Sigmoid colon (tissue), 7 donors: Measurements from ENCODE around the gene KREMEN1. TPM values are rescaled to one million over a fixed set of nuclear protein-coding genes. Genes with fewer than 3 reads are reported as not detected.

Source experiments
- DNase-seq: peaks from one replicate; pipeline ENCODE4 v3.0.0-alpha.2; 2019
- H3K27ac ChIP-seq, 4 donors: fragments of 200-600 bp; sonication (generic); one replicate each; pipeline ENCODE4 v1.5.1; 2016 to 2019; ENCODE audit warnings: mild to moderate bottlenecking in 1 of 4
- H3K27me3 ChIP-seq, 3 donors: fragments of 200-600 bp; sonication (generic); one replicate each; pipeline ENCODE4 v1.5.1; 2019; ENCODE audit warnings: mild to moderate bottlenecking in 1 of 3
- H3K36me3 ChIP-seq, 4 donors: fragments of 200-600 bp; sonication (generic); one replicate each; pipeline ENCODE4 v1.5.1; 2016 to 2019
- H3K4me1 ChIP-seq, 4 donors: fragments of 200-600 bp; sonication (generic); one replicate each; pipeline ENCODE4 v1.5.1; 2017 to 2019
- H3K4me3 ChIP-seq, 4 donors: fragments of 200-600 bp; sonication (generic); one replicate each; pipeline ENCODE4 v1.5.1; 2017 to 2019; ENCODE audit warnings: mild to moderate bottlenecking in 2 of 4, moderate library complexity in 1 of 4
- H3K9me3 ChIP-seq, 4 donors: fragments of 200-600 bp in 3 of 4; sonication (generic) in 3 of 4; one replicate each; pipeline versions ENCODE4 v1.5.1 to v1.6.1; 2013 to 2019
- EP300 ChIP-seq, 4 donors: sonication (generic); formaldehyde crosslinking; IDR thresholded peaks; one replicate each; pipeline ENCODE4 v1.6.1; 2017; ENCODE audit warnings: antibody characterized with exemption in 4 of 4
- POLR2A ChIP-seq, 2 donors: fragments of 450-650 bp; IDR thresholded peaks; one replicate each; pipeline ENCODE4 v1.6.1; 2016; ENCODE audit warnings: antibody characterized with exemption in 2 of 2, mild to moderate bottlenecking in 2 of 2, moderate library complexity in 2 of 2
- POLR2AphosphoS5 ChIP-seq, 4 donors: sonication (generic); formaldehyde crosslinking; IDR thresholded peaks; one replicate each; pipeline ENCODE4 v1.6.1; 2017; ENCODE audit warnings: antibody characterized with exemption in 4 of 4
- WGBS, 2 donors: extraction: QIAGEN DNeasy Blood & Tissue Kit; methylation state at CpG; one replicate each; pipeline ENCODE4 v1.1.7; 2013; 5-methylcytosine and 5-hydroxymethylcytosine counted together
- intact Hi-C: fragments of 100-400 bp; cut with DNase I; formaldehyde crosslinking; loops from one replicate; pipeline ENCODE4 v1.15.1; 2023
- polyA plus RNA-seq, 3 donors: library from polyadenylated mRNA; stranded (reverse); fragments of 200-250 nt; gene quantifications; one replicate each; pipeline ENCODE4 v1.2.3, GENCODE V29; 2013
- total RNA-seq, 4 donors: library from RNA; depleted of rRNA; stranded (reverse); fragments of >200 nt; gene quantifications; one replicate each; pipeline ENCODE4 v1.1.0, GENCODE V29; 2016
- TF ChIP-seq, protein P1 (sequence below), 4 experiments: fragments of 450-650 bp in 3 of 4; fragments of 200-600 bp in 1 of 4; IDR thresholded peaks; one replicate each; pipeline ENCODE4 v1.5.1; 2016 to 2019; ENCODE audit warnings: antibody characterized with exemption in 4 of 4, mild to moderate bottlenecking in 3 of 4, moderate library complexity in 2 of 4
- donor health status: healthy with polysubstance abuse.
- donor health status: Bipolar disorder and iron deficiency.
- donor health status: healthy.

Gene KREMEN1
- 1 to 10 TPM; 4.2 to 9.7 (median 5.2) TPM for total RNA-seq
- polyA plus RNA-seq, result 10 to 100 TPM in 1 of 3 donors, 1 to 10 TPM in 2; 6.7 to 13.2 (median 7.8) TPM

GRCh38 chr22:29072979-29073617, at the start of gene KREMEN1:
TSS of gene KREMEN1 (plus strand) at chr22:29073035. CDS start at chr22:29073131, 96 bp downstream.
- Histone ChIP-seq H3K27ac (peak within 1 kb of the TSS; percentile 49 to 70 (median 67)), H3K27me3 (no peaks in the 10 kb centered on the region), H3K4me1 (peaks cover 0 to 31% (median 29%) of the 10 kb centered on the region in 4 donors), H3K9me3 (no peaks in the 10 kb centered on the region), H3K36me3 (no peaks in the 10 kb centered on the region), H3K4me3 (peak within 1 kb of the TSS; percentile 56 to 85 (median 68))
- intact Hi-C loops, result loop anchor here (10.0 kb wide), 1 partner anchor 172 kb away; no protein-coding TSS in a partner anchor
- WGBS, 2 donors, result 1 to 2% methylated on average over 76 of the region's 76 CpGs
- no peak for DNase-seq
- no peak for TF ChIP-seq EP300 (IDR thresholded peaks at IDR 0.05)
- TF ChIP-seq, protein P1, sequence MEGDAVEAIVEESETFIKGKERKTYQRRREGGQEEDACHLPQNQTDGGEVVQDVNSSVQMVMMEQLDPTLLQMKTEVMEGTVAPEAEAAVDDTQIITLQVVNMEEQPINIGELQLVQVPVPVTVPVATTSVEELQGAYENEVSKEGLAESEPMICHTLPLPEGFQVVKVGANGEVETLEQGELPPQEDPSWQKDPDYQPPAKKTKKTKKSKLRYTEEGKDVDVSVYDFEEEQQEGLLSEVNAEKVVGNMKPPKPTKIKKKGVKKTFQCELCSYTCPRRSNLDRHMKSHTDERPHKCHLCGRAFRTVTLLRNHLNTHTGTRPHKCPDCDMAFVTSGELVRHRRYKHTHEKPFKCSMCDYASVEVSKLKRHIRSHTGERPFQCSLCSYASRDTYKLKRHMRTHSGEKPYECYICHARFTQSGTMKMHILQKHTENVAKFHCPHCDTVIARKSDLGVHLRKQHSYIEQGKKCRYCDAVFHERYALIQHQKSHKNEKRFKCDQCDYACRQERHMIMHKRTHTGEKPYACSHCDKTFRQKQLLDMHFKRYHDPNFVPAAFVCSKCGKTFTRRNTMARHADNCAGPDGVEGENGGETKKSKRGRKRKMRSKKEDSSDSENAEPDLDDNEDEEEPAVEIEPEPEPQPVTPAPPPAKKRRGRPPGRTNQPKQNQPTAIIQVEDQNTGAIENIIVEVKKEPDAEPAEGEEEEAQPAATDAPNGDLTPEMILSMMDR (IDR thresholded peaks at IDR 0.05), result no peak
- TF ChIP-seq POLR2A (IDR thresholded peaks at IDR 0.05), result no peak

DNA sequence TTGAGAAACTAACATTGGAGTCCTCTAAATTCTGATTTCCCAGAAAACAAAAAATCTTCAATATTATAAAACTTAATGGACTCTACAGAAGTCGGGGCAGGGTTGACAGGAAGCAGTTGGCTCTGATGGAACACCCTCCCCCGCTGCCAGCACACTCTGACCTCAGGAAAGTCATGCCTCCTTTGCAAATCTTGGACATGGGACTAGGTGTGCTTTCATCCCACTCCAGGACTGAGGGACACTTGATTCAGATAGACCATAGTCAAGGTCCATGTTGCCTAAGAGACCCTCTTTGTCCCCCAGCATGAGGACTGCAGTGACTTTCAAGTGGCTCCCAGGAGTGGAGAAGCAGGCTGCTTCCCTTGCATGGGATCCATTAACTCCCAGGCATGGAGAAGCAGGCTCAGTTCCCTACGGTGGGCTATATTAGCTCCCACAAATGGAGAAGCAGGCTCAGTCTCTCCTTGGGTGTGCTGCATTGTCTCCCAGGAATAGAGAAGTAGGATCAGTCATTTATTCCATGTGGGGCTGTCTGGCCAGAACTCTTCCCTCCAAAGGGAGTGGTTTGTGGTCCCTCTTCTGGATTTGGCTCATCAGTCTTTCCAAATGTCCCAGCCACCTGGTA, 49.6 kb upstream of the KREMEN1 start:
- no peak for DNase-seq
- H3K27me3 ChIP-seq, result no peaks in the 10 kb centered on the region
- H3K9me3 ChIP-seq, result no peaks in the 10 kb centered on the region
- no peak overlapping the region for H3K4me3 ChIP-seq
- no peaks in the 10 kb centered on the region for H3K36me3 ChIP-seq
- TF ChIP-seq POLR2AphosphoS5 (IDR thresholded peaks at IDR 0.05) (no peak), POLR2A (IDR thresholded peaks at IDR 0.05) (no peak), EP300 (IDR thresholded peaks at IDR 0.05) (no peak)
- TF ChIP-seq, protein P1 (IDR thresholded peaks at IDR 0.05), result no peak
- intact Hi-C loops, result no loop called here
- H3K27ac ChIP-seq, result no peak overlapping the region
- WGBS, 2 donors, result 35 to 61% methylated on average over 3 of the region's 3 CpGs
- peaks cover 0 to 8% (median 0%) of the 10 kb centered on the region in 4 donors for H3K4me1 ChIP-seq

- 94 to 95% methylated on average over 3 of the region's 3 CpGs for WGBS, 2 donors
- DNase-seq, result no peak
- H3K27ac ChIP-seq, result no peak overlapping the region
- H3K4me3 ChIP-seq, result no peak overlapping the region
- intact Hi-C loops, result no loop called here
- H3K27me3 ChIP-seq, result no peaks in the 10 kb centered on the region
- H3K36me3 ChIP-seq, result no peaks in the 10 kb centered on the region
- TF ChIP-seq EP300 (IDR thresholded peaks at IDR 0.05) (no peak), POLR2AphosphoS5 (IDR thresholded peaks at IDR 0.05) (no peak), POLR2A (IDR thresholded peaks at IDR 0.05) (no peak)
- TF ChIP-seq, protein P1 (IDR thresholded peaks at IDR 0.05), result no peak
- peaks cover 0 to 26% (median 17%) of the 10 kb centered on the region in 4 donors for H3K4me1 ChIP-seq
- no peaks in the 10 kb centered on the region for H3K9me3 ChIP-seq
These were observed 46.3 kb upstream of the KREMEN1 start for GRCh38 chr22:29026579-29026978.

DNA sequence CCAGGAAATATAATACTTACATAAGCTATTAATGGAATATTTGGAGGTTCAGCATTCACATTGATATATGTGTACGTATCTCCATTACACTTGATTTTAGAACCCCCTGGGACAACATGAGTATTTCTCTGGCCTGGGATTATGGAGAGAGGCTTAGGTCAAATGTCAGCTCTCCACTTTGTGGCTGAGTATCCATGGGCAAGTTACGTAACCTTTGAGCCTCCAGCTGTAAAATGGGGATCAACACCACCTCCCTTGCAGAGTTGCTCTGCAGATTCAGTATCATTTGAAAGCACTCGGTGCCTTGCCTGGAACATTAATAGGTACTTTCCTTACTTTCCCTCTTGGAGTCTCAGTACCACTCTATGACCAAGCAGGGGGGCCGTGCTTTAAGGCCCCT, 44.4 kb upstream of the KREMEN1 start:
- no peaks in the 10 kb centered on the region for H3K36me3 ChIP-seq
- H3K9me3 ChIP-seq, result no peaks in the 10 kb centered on the region
- no peaks in the 10 kb centered on the region for H3K27me3 ChIP-seq
- intact Hi-C loops, result no loop called here
- 62 to 78% methylated on average over 4 of the region's 4 CpGs for WGBS, 2 donors
- H3K4me1 ChIP-seq, result peaks cover 0 to 36% (median 31%) of the 10 kb centered on the region in 4 donors
- DNase-seq, result no peak
- no peak overlapping the region for H3K27ac ChIP-seq
- TF ChIP-seq POLR2AphosphoS5 (IDR thresholded peaks at IDR 0.05) (no peak), EP300 (IDR thresholded peaks at IDR 0.05) (no peak), POLR2A (IDR thresholded peaks at IDR 0.05) (no peak)
- TF ChIP-seq, protein P1 (IDR thresholded peaks at IDR 0.05), result no peak
- H3K4me3 ChIP-seq, result no peak overlapping the region
